Choroid plexus epithelial cell (primary cell): ENCODE measurements around the gene PAMR1.

ENCODE experiments used
- DNase-seq: peaks from one replicate; pipeline ENCODE4 v3.0.0-alpha.2; 2010; ENCODE audit warnings: low read depth
- H3K4me3 ChIP-seq: 2 replicates; pipeline ENCODE4 v1.5.1; 2011; ENCODE audit warnings: low read depth, mild to moderate bottlenecking, control low read depth, low read length, moderate library complexity
- TF ChIP-seq, protein P1 (sequence below): conservative IDR thresholded peaks from 2 replicates; pipeline ENCODE4 v1.5.1; 2011; ENCODE audit warnings: low read depth, mild to moderate bottlenecking, control low read depth, inconsistent platforms, low read length, moderate library complexity

The PAMR1 gene

DNA sequence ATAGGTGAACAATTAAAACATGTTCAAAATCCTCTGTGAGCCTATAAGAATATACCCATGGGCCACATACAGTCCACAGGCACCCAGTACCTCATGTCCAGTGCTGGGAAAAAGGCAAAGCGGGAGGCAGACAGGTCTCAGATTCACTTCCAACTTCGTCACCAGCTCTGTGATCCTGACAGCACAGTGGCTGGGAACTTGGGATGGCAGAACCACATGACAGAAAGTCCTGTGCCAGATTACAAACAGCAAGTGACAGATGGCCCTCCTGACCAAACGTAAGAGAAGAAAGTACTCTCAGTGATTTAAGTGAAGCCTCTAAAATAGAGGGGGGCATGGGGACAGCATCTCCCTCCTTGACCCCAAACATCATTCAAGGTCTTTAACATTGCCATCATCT, 111.8 kb downstream of the PAMR1 start:
- H3K4me3 ChIP-seq, result no peak overlapping the region
- TF ChIP-seq, protein P1, sequence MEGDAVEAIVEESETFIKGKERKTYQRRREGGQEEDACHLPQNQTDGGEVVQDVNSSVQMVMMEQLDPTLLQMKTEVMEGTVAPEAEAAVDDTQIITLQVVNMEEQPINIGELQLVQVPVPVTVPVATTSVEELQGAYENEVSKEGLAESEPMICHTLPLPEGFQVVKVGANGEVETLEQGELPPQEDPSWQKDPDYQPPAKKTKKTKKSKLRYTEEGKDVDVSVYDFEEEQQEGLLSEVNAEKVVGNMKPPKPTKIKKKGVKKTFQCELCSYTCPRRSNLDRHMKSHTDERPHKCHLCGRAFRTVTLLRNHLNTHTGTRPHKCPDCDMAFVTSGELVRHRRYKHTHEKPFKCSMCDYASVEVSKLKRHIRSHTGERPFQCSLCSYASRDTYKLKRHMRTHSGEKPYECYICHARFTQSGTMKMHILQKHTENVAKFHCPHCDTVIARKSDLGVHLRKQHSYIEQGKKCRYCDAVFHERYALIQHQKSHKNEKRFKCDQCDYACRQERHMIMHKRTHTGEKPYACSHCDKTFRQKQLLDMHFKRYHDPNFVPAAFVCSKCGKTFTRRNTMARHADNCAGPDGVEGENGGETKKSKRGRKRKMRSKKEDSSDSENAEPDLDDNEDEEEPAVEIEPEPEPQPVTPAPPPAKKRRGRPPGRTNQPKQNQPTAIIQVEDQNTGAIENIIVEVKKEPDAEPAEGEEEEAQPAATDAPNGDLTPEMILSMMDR, result no peak
- no peak for DNase-seq

DNA sequence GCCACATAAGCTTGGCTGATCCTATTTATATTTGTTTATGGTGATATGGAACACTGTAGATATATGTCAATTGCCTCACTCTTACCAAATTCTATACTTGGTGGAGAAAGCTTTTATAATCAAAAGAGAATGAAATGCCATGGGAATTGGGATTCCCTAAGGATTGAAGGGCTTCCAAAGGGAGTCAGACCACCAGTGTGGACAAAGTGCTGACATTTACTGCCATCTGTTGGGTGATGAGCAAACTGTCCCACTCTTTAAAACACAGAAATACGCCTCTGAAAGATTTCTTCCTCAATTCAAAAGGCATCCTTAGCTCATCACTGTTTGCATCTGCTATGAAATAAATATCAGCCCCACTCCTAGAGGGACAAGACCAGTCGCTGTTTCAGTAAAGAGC, 113.1 kb downstream of the PAMR1 start:
- no peak for DNase-seq
- TF ChIP-seq, protein P1, result peak; percentile 60
- no peak overlapping the region for H3K4me3 ChIP-seq

DNA sequence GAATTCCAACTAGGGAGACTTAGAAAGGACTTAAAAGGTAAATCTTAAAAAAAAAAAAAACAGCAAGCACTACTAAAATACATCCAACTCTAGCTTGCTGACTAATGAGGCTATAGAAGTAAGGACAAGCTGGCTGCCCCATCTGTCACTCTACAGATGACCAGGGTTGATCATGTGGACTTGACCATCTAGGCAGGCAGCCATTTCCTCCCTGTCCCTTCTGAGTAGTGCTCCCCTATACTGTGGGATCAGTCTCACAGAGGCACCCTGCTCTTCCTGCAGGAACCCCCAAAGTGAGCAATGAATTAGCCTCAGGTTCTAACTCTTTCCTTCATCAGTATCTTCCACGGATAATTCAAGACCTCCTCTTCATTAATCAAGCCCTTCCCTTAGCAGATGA, 118.4 kb downstream of the PAMR1 start:
- TF ChIP-seq, protein P1, result no peak
- no peak overlapping the region for H3K4me3 ChIP-seq
- no peak for DNase-seq

DNA sequence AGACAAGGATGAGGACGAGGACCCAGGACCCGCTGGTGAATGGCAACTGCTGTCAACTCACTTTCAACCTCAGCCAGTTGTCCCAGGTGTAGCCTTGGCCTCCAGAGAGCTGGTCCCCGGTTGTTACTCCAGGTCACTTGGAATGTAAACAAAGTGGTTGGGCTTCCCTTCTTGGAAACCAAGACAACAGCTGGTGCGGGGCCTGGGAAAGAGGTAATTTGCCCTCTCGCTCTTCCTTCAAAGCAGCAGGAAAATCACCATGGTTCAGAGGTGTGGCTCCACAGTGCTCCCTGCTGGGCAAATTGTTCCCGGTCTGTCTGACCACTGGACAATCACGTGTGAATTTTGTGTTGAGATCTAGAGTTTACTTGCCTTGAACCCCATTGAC, 121.0 kb downstream of the PAMR1 start:
- DNase-seq, result peak; percentile 57
- TF ChIP-seq, protein P1, result peak; percentile 75
- no peak overlapping the region for H3K4me3 ChIP-seq

DNA sequence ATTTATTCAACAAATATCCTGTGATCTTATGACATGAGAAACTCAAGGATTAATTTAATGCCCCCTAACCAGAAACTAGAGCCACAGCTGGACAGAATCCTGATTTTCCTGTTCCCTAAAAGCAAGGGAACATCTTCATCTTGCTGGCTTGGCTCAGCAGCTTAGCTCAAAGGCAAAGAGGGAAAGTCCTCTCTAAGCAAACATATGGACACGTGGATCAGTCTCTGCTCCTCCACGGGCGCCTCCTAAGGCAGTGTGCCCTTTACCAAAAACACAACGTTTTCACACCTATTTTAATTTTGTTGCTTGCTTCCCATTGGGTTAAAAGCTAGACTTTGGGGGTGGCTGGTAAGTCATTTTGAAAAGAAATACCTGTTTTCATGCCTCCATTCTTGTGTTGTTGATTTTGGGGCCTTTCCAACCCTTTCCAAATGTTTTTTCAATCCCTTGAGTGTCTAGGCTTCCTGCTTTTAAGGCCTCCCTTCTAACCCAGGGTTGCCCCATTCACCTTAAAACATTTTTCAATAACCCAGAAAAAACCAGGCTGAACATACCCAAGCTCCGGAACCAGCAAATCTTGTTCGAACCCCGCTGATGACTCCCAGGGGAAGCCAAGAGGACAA, 121.5 kb downstream of the PAMR1 start:
- H3K4me3 ChIP-seq, result no peak overlapping the region
- no peak for DNase-seq
- TF ChIP-seq, protein P1, result no peak

DNA sequence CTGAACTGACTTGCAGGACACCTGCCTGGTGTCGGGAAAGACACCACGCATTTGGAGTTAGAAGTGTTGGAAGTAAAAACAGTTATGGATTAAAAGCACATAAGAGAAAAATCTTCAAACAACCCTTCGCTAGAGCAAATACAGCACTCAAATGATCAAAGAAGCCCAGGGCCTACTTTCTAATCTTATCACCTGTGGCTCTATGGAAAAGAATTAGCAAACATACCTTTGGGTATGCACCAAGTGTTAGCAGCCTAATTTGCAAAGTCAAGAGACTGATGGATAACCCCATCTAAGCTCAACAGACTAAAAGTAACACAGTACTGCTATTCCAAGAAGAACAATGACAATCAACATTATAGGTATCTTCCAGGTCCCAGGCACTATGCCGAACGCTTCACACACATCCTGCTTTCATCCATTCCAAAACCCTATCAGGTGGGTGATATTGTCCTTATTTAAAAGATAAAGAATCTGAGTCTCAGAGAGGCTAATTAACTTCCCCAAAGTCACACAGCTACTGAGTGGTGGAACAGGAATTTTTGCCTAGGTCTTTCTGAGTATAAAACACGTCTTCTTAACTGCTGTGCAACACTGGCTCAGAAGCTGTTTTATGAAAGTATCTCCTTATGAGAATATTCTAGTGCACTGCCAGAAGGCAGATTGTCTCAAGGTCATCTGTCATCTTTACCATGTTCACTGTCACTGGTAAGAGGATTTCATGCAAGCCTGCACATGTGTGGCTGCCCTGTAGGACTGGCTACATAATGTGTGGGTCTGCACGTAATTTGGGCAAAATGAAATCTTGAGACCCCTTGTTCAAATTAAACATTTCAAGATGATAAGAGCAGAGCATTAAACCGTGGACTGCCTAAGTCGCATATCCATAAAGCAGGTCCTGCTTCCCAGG, 122.4 kb downstream of the PAMR1 start:
- no peak for DNase-seq
- TF ChIP-seq, protein P1, result no peak
- no peak overlapping the region for H3K4me3 ChIP-seq
